Endothelial cell of umbilical vein (primary cell): ENCODE data around the gene MAEA. TPM values are rescaled to one million over a fixed set of nuclear protein-coding genes. Genes with fewer than 3 reads are reported as not detected.

Source experiments
- BruUV-seq: library from RNA; stranded (reverse); fragments of 400-500 nt; replicated peaks from 2 replicates; lab custom pipeline; 2021; lab: Mats Ljungman, UMichigan
- CTCF ChIA-PET: fragments of 300-600, 350-600 bp; sonication (Branson Sonifier 250); formaldehyde crosslinking; loops from one replicate; lab custom pipeline; 2021; ENCODE audit warnings: antibody characterized with exemption, inconsistent platforms; lab: Charles Lee
- POLR2A ChIA-PET: fragments of 300-600, 350-600 bp; sonication (Branson Sonifier 250); formaldehyde crosslinking; loops from one replicate; lab custom pipeline; 2021; ENCODE audit warnings: antibody characterized with exemption, inconsistent platforms; lab: Charles Lee
- DNase-seq: peaks from one replicate; pipeline ENCODE4 v3.0.0-alpha.2; 2011; ENCODE audit warnings: low read depth, low spot score
- FAIRE-seq: peaks from 2 replicates; lab custom pipeline; 2011; peaks lifted over from hg19 to GRCh38; lab: Jason Lieb, UNC
- H2AFZ ChIP-seq: 2 replicates; pipeline ENCODE4 v1.6.0; 2012; ENCODE audit warnings: low read depth, low read length, control low read depth, inconsistent platforms
- H3K27ac ChIP-seq: 2 replicates; pipeline ENCODE4 v1.5.1; 2011; ENCODE audit warnings: low read depth, mild to moderate bottlenecking, control low read depth, low read length, moderate library complexity; ENCODE audit not compliant: insufficient read depth
- H3K27me3 ChIP-seq, 2 experiments: 2 replicates each; pipeline versions ENCODE4 v1.6.0 to v1.6.1; 2011; ENCODE audit warnings: low read length in 2 of 2, mixed read lengths in 1 of 2; ENCODE audit not compliant: control insufficient read depth in 2 of 2, insufficient read depth in 2 of 2
- H3K36me3 ChIP-seq, 2 experiments: 2 replicates in 1 of 2; 3 replicates in 1 of 2; pipeline ENCODE4 v1.5.1; 2011; ENCODE audit warnings: low read length in 2 of 2, mild to moderate bottlenecking in 1 of 2, moderate library complexity in 1 of 2; ENCODE audit not compliant: control insufficient read depth in 2 of 2, insufficient read depth in 2 of 2; ENCODE audit errors: extremely low read depth in 1 of 2
- H3K4me1 ChIP-seq: 3 replicates; pipeline ENCODE4 v1.5.1; 2011; ENCODE audit warnings: mild to moderate bottlenecking, low read length; ENCODE audit not compliant: control insufficient read depth, insufficient read depth; ENCODE audit errors: extremely low read depth
- H3K4me2 ChIP-seq: 2 replicates; pipeline ENCODE4 v1.6.1; 2011; ENCODE audit warnings: low read length, control low read depth, mixed read lengths; ENCODE audit not compliant: insufficient read depth
- H3K4me3 ChIP-seq, 3 experiments: fragments of 200-600 bp in 1 of 3; sonication (generic), shearing (Covaris generic) in 1 of 3; replicated peaks in 1 of 3; 2 replicates each; pipeline ENCODE4 v1.5.1; 2011 to 2016; ENCODE audit warnings: control low read depth in 3 of 3, low read length in 3 of 3, mild to moderate bottlenecking in 2 of 3, inconsistent platforms in 1 of 3, low read depth in 1 of 3, moderate library complexity in 1 of 3; ENCODE audit not compliant: insufficient read depth in 1 of 3
- H3K79me2 ChIP-seq: 2 replicates; pipeline ENCODE4 v1.6.0; 2012; ENCODE audit warnings: low read length, inconsistent platforms; ENCODE audit not compliant: control insufficient read depth, insufficient read depth
- H3K9ac ChIP-seq: replicated peaks from 2 replicates; pipeline ENCODE3; 2011; ENCODE audit warnings: low read length, control low read depth; ENCODE audit not compliant: insufficient read depth; ENCODE audit errors: extremely low read depth
- H3K9me1 ChIP-seq: replicated peaks from 3 replicates; pipeline ENCODE4 v1.6.0; 2011; ENCODE audit warnings: mild to moderate bottlenecking, low read length; ENCODE audit not compliant: control insufficient read depth, insufficient read depth; ENCODE audit errors: extremely low read depth
- H3K9me3 ChIP-seq: replicated peaks from 2 replicates; pipeline ENCODE4 v1.5.1; 2012; ENCODE audit warnings: low read length, inconsistent platforms; ENCODE audit not compliant: control insufficient read depth, insufficient read depth
- H4K20me1 ChIP-seq: replicated peaks from 2 replicates; pipeline ENCODE3; 2011; ENCODE audit warnings: mild to moderate bottlenecking, low read length; ENCODE audit not compliant: control insufficient read depth, insufficient read depth; ENCODE audit errors: extremely low read depth
- EZH2 ChIP-seq: IDR thresholded peaks from 2 replicates; pipeline ENCODE4 v1.6.1; 2012; ENCODE audit warnings: borderline replicate concordance, low read depth, mild to moderate bottlenecking, moderate library complexity, low read length, inconsistent platforms; ENCODE audit not compliant: severe bottlenecking
- FOS ChIP-seq: IDR thresholded peaks from 2 replicates; pipeline ENCODE4 v1.6.1; 2011; ENCODE audit warnings: mild to moderate bottlenecking, low read length, moderate library complexity, borderline replicate concordance; ENCODE audit not compliant: insufficient read depth
- GATA2 ChIP-seq: IDR thresholded peaks from 2 replicates; pipeline ENCODE4 v1.7.0; 2011; ENCODE audit warnings: low read depth, mild to moderate bottlenecking, moderate library complexity, mixed read lengths, low read length; ENCODE audit not compliant: insufficient read length, insufficient read depth
- JUN ChIP-seq: IDR thresholded peaks from 2 replicates; pipeline ENCODE4 v1.6.1; 2011; ENCODE audit warnings: borderline replicate concordance, low read depth; ENCODE audit not compliant: insufficient read length, insufficient read depth
- MAX ChIP-seq: IDR thresholded peaks from 2 replicates; pipeline ENCODE4 v1.6.1; 2011; ENCODE audit not compliant: insufficient read depth, insufficient read length
- MYC ChIP-seq: IDR thresholded peaks from one replicate; pipeline ENCODE4 v1.6.1; 2011; ENCODE audit warnings: mild to moderate bottlenecking, low read depth, low read length
- POLR2A ChIP-seq: IDR thresholded peaks from 2 replicates; pipeline ENCODE4 v1.6.1; 2012; ENCODE audit warnings: low read depth, mild to moderate bottlenecking, control low read depth, low read length
- POLR2AphosphoS5 ChIP-seq: IDR thresholded peaks from 2 replicates; pipeline ENCODE4 v1.6.1; 2012; ENCODE audit warnings: low read depth, mild to moderate bottlenecking, control low read depth, low read length, moderate library complexity; ENCODE audit not compliant: insufficient read depth
- dilution Hi-C: fragments of 300-500 bp; cut with MboI; formaldehyde crosslinking; loops from one replicate; pipeline ENCODE4 v1.15.0; 2019; ENCODE audit warnings: low sequenced_read_pairs; ENCODE audit not compliant: extremely low pct_ligation_motif_present
- intact Hi-C: fragments of 100-400 bp; cut with micrococcal nuclease; formaldehyde crosslinking; loops from one replicate; pipeline ENCODE4 v1.10.0; 2022
- polyA plus RNA-seq, 4 experiments: library from polyadenylated mRNA; depleted of rRNA in 3 of 4; stranded (reverse) in 3 of 4; unstranded in 1 of 4; fragments of >200 nt; gene quantifications; 2 replicates each; pipeline versions ENCODE4 v1.2.1 to v1.2.3, GENCODE V29; 2011 to 2012; ENCODE audit warnings: missing spikeins in 1 of 4
- total RNA-seq: library from RNA; stranded (reverse); gene quantifications from 2 replicates; pipeline ENCODE4 v1.2.3, GENCODE V29; 2021
- TF ChIP-seq, protein P1 (sequence below), 2 donors: IDR thresholded peaks; 1 replicate in 1 of 2; 2 replicates in 1 of 2; pipeline ENCODE4 v1.5.1; 2011; ENCODE audit warnings: low read length in 2 of 2, mild to moderate bottlenecking in 2 of 2, moderate library complexity in 2 of 2, control low read depth in 1 of 2, inconsistent platforms in 1 of 2, low read depth in 1 of 2; ENCODE audit not compliant: insufficient read depth in 1 of 2; ENCODE audit errors: extremely low read depth in 1 of 2

The MAEA gene
- total and polyA plus RNA-seq, 2 donors (not counting 3 experiments of a cell fraction or from before 2014, with no cell fraction given): 66.0 to 108 TPM

GRCh38 chr4:1295405-1296055 is 5.8 kb downstream of the MAEA start:
- FAIRE-seq: no peak
- intact Hi-C loops (no loop called here), dilution Hi-C loops (no loop called here)
- H3K9me1 ChIP-seq: no peaks in the 10 kb centered on the region
- DNase-seq: no peak
- BruUV-seq: no TSS peak
- no peak overlapping the region for H3K4me3 ChIP-seq
- H3K27me3 ChIP-seq: no peaks in the 10 kb centered on the region
- peaks cover 91% of the 10 kb centered on the region for H3K79me2 ChIP-seq
- H3K36me3 ChIP-seq: peaks cover 0 to 23% of the 10 kb centered on the region in 2 experiments
- ChIA-PET CTCF (interaction anchor here (1.5 kb wide), 1 partner anchor 14 kb away, joined by 3 read pairs; no protein-coding TSS in a partner anchor), POLR2A (no interaction called here)
- H4K20me1 ChIP-seq: peaks cover 2% of the 10 kb centered on the region
- TF ChIP-seq POLR2AphosphoS5 (no peak), MYC (no peak), POLR2A (no peak), FOS (no peak), EZH2 (no peak), GATA2 (no peak), MAX (no peak), JUN (no peak)
- TF ChIP-seq, protein P1, sequence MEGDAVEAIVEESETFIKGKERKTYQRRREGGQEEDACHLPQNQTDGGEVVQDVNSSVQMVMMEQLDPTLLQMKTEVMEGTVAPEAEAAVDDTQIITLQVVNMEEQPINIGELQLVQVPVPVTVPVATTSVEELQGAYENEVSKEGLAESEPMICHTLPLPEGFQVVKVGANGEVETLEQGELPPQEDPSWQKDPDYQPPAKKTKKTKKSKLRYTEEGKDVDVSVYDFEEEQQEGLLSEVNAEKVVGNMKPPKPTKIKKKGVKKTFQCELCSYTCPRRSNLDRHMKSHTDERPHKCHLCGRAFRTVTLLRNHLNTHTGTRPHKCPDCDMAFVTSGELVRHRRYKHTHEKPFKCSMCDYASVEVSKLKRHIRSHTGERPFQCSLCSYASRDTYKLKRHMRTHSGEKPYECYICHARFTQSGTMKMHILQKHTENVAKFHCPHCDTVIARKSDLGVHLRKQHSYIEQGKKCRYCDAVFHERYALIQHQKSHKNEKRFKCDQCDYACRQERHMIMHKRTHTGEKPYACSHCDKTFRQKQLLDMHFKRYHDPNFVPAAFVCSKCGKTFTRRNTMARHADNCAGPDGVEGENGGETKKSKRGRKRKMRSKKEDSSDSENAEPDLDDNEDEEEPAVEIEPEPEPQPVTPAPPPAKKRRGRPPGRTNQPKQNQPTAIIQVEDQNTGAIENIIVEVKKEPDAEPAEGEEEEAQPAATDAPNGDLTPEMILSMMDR (IDR thresholded peaks at IDR 0.05; ENCODE audit: extremely low read depth in 1 of 2, insufficient read depth in 1 of 2, low read depth in 1 of 2, low read length in 2 of 2): no peak
- H3K9me3 ChIP-seq: no peaks in the 10 kb centered on the region
- H3K9ac ChIP-seq: no peak overlapping the region
- no peak overlapping the region for H3K27ac ChIP-seq
- peaks cover 8% of the 10 kb centered on the region for H3K4me1 ChIP-seq
- H3K4me2 ChIP-seq: no peak overlapping the region
- no peak overlapping the region for H2AFZ ChIP-seq
